ENCODE data around the gene TGM6. TPM values are rescaled to one million over a fixed set of nuclear protein-coding genes. Genes with fewer than 3 reads are reported as not detected.

The TGM6 gene
- total RNA-seq, 2 donors from 2014 or later: not detected

DNA sequence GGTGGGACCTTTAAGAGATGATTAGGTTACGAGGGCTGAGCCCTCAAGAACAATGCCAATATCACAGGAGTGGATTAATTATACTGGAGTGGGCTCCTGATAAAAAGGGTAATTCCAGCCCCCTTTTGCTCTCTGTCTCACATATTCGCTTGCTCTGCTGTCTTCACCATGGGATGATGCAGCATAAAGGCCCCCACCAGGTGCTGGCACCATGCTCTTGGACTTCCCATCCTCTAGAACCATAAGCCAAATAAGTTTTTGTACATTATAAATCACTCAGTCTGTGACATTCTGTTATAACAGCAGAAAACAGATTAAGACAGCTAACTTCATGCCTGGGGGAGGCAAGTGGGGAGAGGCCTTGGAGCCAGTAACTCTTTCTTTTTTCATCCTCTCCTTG, 99.7 kb downstream of the TGM6 start:
- Histone ChIP-seq H3K36me3 (peaks cover 27% of the 10 kb centered on the region), H3K27me3 (no peaks in the 10 kb centered on the region), H3K4me3 (no peak overlapping the region), H3K4me1 (peaks cover 0 to 3% of the 10 kb centered on the region in 2 donors), H3K27ac (no peak overlapping the region), H3K9me3 (no peaks in the 10 kb centered on the region)
- no peak for DNase-seq (ENCODE audit: low spot score)
- TF ChIP-seq, protein P1, sequence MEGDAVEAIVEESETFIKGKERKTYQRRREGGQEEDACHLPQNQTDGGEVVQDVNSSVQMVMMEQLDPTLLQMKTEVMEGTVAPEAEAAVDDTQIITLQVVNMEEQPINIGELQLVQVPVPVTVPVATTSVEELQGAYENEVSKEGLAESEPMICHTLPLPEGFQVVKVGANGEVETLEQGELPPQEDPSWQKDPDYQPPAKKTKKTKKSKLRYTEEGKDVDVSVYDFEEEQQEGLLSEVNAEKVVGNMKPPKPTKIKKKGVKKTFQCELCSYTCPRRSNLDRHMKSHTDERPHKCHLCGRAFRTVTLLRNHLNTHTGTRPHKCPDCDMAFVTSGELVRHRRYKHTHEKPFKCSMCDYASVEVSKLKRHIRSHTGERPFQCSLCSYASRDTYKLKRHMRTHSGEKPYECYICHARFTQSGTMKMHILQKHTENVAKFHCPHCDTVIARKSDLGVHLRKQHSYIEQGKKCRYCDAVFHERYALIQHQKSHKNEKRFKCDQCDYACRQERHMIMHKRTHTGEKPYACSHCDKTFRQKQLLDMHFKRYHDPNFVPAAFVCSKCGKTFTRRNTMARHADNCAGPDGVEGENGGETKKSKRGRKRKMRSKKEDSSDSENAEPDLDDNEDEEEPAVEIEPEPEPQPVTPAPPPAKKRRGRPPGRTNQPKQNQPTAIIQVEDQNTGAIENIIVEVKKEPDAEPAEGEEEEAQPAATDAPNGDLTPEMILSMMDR (IDR thresholded peaks at IDR 0.05): no peak

Other genes with a start within 250 kb of the TGM6 start
- not detected for gene TGM3, start 84.9 kb upstream of the TGM6 start, total RNA-seq
- 100 to 1,000 TPM in 1 of 2 donors, 10 to 100 TPM in 1; 78.7 to 105 TPM for gene SNRPB, start 89.9 kb downstream of the TGM6 start, total RNA-seq
- gene ZNF343, start 128.0 kb downstream of the TGM6 start, total RNA-seq: 1 to 10 TPM; 5.1 TPM
- not detected for gene TMC2, start 155.7 kb downstream of the TGM6 start, total RNA-seq